Gastroesophageal sphincter (tissue), 4 donors: ENCODE data around the gene RAMP1. TPM values are rescaled to one million over a fixed set of nuclear protein-coding genes. Genes with fewer than 3 reads are reported as not detected.

Experiments
- ATAC-seq: fragments of 150-250 bp; one replicate; pipeline ENCODE4 v1.9.1; 2016; ENCODE audit warnings: mild to moderate bottlenecking, moderate library complexity
- H3K27ac ChIP-seq, 4 donors: fragments of 200-600 bp; sonication (generic) in 3 of 4; 1 replicate in 3 of 4; 2 replicates in 1 of 4; pipeline ENCODE4 v1.5.1; 2016 to 2019
- H3K27me3 ChIP-seq: fragments of 200-600 bp; sonication (generic); one replicate; pipeline ENCODE4 v1.5.1; 2019
- H3K36me3 ChIP-seq, 2 donors: fragments of 200-600 bp; sonication (generic); one replicate each; pipeline ENCODE4 v1.5.1; 2019; ENCODE audit warnings: control low read depth in 1 of 2
- H3K4me1 ChIP-seq, 3 donors: fragments of 200-600 bp; sonication (generic); 1 replicate in 2 of 3; 2 replicates in 1 of 3; pipeline ENCODE4 v1.5.1; 2016 to 2019; ENCODE audit warnings: control low read depth in 2 of 3
- H3K4me3 ChIP-seq, 2 donors: fragments of 200-600 bp; sonication (generic); one replicate each; pipeline ENCODE4 v1.5.1; 2019; ENCODE audit warnings: mild to moderate bottlenecking in 1 of 2, moderate library complexity in 1 of 2
- H3K9me3 ChIP-seq, 3 donors: fragments of 200-600 bp; sonication (generic); one replicate each; pipeline ENCODE4 v1.5.1; 2017 to 2019; ENCODE audit warnings: control low read depth in 2 of 3
- EP300 ChIP-seq: sonication (generic); formaldehyde crosslinking; IDR thresholded peaks from one replicate; pipeline ENCODE4 v1.6.1; 2017; ENCODE audit warnings: antibody characterized with exemption, mild to moderate bottlenecking
- POLR2A ChIP-seq, 2 donors: fragments of 450-650 bp; IDR thresholded peaks; one replicate each; pipeline ENCODE4 v1.6.1; 2017; ENCODE audit warnings: antibody characterized with exemption in 2 of 2, mild to moderate bottlenecking in 2 of 2, moderate library complexity in 1 of 2
- POLR2AphosphoS5 ChIP-seq: sonication (generic); formaldehyde crosslinking; IDR thresholded peaks from one replicate; pipeline ENCODE4 v1.6.1; 2017; ENCODE audit warnings: antibody characterized with exemption
- WGBS, 2 donors: methylation state at CpG; one replicate each; pipeline ENCODE4 v1.1.5; 2018; ENCODE audit warnings: low coverage in 1 of 2; 5-methylcytosine and 5-hydroxymethylcytosine counted together
- total RNA-seq, 4 donors: library from RNA; depleted of rRNA; stranded (reverse); fragments of >200 nt; gene quantifications; one replicate each; pipeline ENCODE4 v1.1.0, GENCODE V29; 2016
- TF ChIP-seq, protein P1 (sequence below), 4 experiments: fragments of 200-600 bp in 2 of 4; fragments of 450-650 bp in 2 of 4; sonication (generic) in 1 of 4; IDR thresholded peaks; one replicate each; pipeline ENCODE4 v1.5.1; 2017 to 2019; ENCODE audit warnings: antibody characterized with exemption in 4 of 4, mild to moderate bottlenecking in 2 of 4, moderate library complexity in 2 of 4

Gene RAMP1
- total RNA-seq, 4 donors from 2014 or later, result 213 to 355 (median 286) TPM

DNA sequence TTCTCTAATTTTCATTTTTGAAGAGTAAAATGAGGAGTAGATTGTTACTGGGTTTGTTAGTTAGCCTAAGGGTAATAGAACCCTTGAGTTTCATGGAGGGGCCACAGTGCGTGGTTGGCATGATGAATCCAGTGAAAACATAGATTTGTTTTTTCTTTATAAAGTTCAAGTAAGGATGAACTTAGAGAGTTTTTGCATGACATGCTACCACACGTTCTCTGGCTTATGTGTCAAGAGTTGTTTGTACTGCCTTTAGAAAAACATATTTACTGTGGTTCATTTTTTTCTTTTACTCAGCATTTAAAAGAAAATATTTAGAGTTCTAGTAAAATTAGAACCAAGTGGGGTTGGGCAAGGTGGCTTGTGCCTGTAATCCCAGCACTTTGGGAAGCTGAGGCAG lies 39.0 kb upstream of the RAMP1 start:
- TF ChIP-seq POLR2A (IDR thresholded peaks at IDR 0.05) (no peak), EP300 (no peak), POLR2AphosphoS5 (no peak)
- TF ChIP-seq, protein P1, sequence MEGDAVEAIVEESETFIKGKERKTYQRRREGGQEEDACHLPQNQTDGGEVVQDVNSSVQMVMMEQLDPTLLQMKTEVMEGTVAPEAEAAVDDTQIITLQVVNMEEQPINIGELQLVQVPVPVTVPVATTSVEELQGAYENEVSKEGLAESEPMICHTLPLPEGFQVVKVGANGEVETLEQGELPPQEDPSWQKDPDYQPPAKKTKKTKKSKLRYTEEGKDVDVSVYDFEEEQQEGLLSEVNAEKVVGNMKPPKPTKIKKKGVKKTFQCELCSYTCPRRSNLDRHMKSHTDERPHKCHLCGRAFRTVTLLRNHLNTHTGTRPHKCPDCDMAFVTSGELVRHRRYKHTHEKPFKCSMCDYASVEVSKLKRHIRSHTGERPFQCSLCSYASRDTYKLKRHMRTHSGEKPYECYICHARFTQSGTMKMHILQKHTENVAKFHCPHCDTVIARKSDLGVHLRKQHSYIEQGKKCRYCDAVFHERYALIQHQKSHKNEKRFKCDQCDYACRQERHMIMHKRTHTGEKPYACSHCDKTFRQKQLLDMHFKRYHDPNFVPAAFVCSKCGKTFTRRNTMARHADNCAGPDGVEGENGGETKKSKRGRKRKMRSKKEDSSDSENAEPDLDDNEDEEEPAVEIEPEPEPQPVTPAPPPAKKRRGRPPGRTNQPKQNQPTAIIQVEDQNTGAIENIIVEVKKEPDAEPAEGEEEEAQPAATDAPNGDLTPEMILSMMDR (IDR thresholded peaks at IDR 0.05), result no peak
- no peaks in the 10 kb centered on the region for H3K27me3 ChIP-seq
- no peak overlapping the region for H3K27ac ChIP-seq
- 100% methylated on average over 1 to 2 of the region's 2 CpGs for WGBS, 2 donors
- H3K9me3 ChIP-seq, result no peaks in the 10 kb centered on the region
- no peak overlapping the region for H3K4me3 ChIP-seq
- H3K4me1 ChIP-seq, result no peaks in the 10 kb centered on the region
- ATAC-seq, result no peak
- no peaks in the 10 kb centered on the region for H3K36me3 ChIP-seq

DNA sequence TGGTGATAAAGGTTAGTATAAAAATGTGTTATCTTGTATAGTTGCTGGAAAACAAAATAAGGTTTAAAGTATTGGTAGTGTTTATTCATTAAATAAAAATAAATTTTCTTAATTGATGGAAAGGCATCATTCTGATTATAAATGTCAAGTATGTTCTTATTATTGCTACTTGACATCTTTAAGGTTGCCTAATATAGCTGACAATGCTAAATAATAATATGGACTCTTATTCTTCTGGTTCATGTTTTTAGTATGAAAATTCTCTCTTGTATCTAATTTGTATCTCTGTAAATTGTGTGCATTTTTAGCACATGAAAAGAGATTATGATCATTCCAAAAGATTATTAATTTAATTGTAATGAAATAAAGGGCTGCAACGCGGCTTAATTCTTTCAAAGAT lies 35.9 kb upstream of the RAMP1 start:
- H3K4me1 ChIP-seq, result no peaks in the 10 kb centered on the region
- no peak overlapping the region for H3K4me3 ChIP-seq
- WGBS, 2 donors, result 87 to 92% methylated on average over 2 of the region's 2 CpGs
- ATAC-seq, result no peak
- TF ChIP-seq POLR2A (IDR thresholded peaks at IDR 0.05), result no peak
- TF ChIP-seq EP300, result no peak
- no peak for TF ChIP-seq POLR2AphosphoS5
- TF ChIP-seq, protein P1 (IDR thresholded peaks at IDR 0.05), result no peak
- no peaks in the 10 kb centered on the region for H3K27me3 ChIP-seq
- no peaks in the 10 kb centered on the region for H3K9me3 ChIP-seq
- H3K36me3 ChIP-seq, result no peaks in the 10 kb centered on the region
- no peak overlapping the region for H3K27ac ChIP-seq

DNA sequence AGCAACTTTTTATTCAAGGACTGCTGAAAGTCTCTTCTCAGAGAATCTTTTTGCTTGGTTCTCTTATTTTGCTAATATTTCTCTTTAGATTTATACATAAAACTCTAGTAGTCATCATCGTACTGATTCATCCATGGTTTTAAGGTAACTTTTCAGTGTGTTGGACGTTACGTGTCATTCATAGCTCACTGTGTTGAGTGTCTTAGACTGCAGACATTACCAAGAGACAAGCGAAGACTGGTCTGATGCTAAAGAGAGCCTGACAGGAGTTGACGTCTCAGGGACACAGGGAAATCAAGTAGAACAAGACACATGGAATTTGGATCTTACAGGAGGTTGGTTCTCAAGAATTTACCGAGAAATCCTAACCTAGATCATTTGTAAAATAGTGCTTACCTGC lies 35.3 kb upstream of the RAMP1 start:
- 80 to 96% methylated on average over 4 to 6 of the region's 6 CpGs for WGBS, 2 donors
- no peak for ATAC-seq

DNA sequence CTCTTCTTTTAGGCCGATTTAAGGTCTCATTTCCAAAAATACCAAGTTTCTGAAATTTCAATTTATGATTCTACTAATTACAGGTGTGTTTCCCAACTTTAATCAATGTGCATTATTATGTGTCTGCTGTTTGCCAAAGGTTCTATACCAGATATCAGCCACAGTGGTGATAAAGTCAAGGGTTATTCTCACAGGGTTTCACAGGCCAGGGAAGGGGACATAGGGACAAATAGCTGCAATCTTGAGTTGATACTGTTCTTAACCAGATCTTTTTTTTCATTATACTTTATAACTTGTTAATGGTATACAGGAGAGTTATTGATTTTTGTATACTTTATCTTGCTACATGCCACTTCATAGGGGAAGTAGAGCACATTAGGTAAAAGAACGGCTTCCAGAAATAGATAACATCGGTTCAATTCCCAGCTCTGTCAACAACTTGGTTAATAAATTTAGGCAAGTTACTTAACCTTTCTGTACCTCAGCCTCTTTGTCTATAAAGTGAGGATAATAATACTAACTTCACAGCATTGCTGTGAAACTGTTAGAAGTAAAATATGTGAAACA lies 31.9 kb upstream of the RAMP1 start:
- no peaks in the 10 kb centered on the region for H3K9me3 ChIP-seq
- no peak overlapping the region for H3K4me3 ChIP-seq
- no peaks in the 10 kb centered on the region for H3K27me3 ChIP-seq
- ATAC-seq, result no peak
- WGBS, 2 donors, result 81 to 86% methylated on average over 3 of the region's 3 CpGs
- no peaks in the 10 kb centered on the region for H3K4me1 ChIP-seq
- H3K27ac ChIP-seq, result no peak overlapping the region
- TF ChIP-seq EP300 (no peak), POLR2AphosphoS5 (no peak), POLR2A (IDR thresholded peaks at IDR 0.05) (no peak)
- no peaks in the 10 kb centered on the region for H3K36me3 ChIP-seq

More for the DNA sequence above, 35.3 kb upstream of the RAMP1 start:
- Histone ChIP-seq H3K4me1 (no peaks in the 10 kb centered on the region), H3K4me3 (no peak overlapping the region), H3K27ac (no peak overlapping the region), H3K27me3 (no peaks in the 10 kb centered on the region), H3K9me3 (no peaks in the 10 kb centered on the region), H3K36me3 (no peaks in the 10 kb centered on the region)
- TF ChIP-seq EP300 (no peak), POLR2AphosphoS5 (no peak), POLR2A (IDR thresholded peaks at IDR 0.05) (no peak)
- TF ChIP-seq, protein P1 (IDR thresholded peaks at IDR 0.05), result no peak

DNA sequence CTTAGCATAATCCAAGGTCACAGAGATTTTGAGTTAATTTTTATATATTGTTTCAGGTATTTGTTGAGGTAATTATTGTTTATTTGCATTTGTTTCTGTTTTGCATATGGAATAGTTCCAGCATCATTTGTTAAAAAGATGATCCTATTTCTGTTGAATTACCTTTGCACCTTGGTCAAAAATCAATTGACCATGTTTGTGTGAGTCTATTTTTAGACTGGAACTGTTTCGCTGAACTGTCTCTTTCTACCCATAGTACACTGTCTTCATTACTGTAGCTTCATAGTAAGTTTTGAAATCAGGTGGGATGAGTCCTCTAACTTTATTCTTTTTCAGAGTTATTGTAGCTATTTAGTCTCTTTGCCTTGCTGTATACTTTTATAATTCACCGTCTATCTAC lies 28.9 kb upstream of the RAMP1 start:
- Histone ChIP-seq H3K36me3 (no peaks in the 10 kb centered on the region), H3K27ac (no peak overlapping the region), H3K27me3 (no peaks in the 10 kb centered on the region), H3K4me1 (no peaks in the 10 kb centered on the region), H3K9me3 (no peaks in the 10 kb centered on the region), H3K4me3 (no peak overlapping the region)
- no peak for ATAC-seq
- 88 to 100% methylated on average over 2 of the region's 2 CpGs for WGBS, 2 donors
- no peak for TF ChIP-seq EP300
- TF ChIP-seq POLR2A (IDR thresholded peaks at IDR 0.05), result no peak
- TF ChIP-seq, protein P1 (IDR thresholded peaks at IDR 0.05), result no peak
- no peak for TF ChIP-seq POLR2AphosphoS5
